Mucosa of gallbladder (tissue), 1 donor: ENCODE data around the gene PKD1L1. TPM values are rescaled to one million over a fixed set of nuclear protein-coding genes. Genes with fewer than 3 reads are reported as not detected.

ENCODE experiments used
- DNase-seq: peaks from one replicate; pipeline ENCODE4 v3.0.0-alpha.2; 2020; ENCODE audit warnings: low spot score
- total RNA-seq: library from RNA; stranded (reverse); gene quantifications from one replicate; pipeline ENCODE4 v1.2.1, GENCODE V29; 2021
- donor health status: DM: no; HTN: no; CAD: no.

Gene PKD1L1
- total RNA-seq, 1 donor from 2014 or later: 0.20 TPM

DNA sequence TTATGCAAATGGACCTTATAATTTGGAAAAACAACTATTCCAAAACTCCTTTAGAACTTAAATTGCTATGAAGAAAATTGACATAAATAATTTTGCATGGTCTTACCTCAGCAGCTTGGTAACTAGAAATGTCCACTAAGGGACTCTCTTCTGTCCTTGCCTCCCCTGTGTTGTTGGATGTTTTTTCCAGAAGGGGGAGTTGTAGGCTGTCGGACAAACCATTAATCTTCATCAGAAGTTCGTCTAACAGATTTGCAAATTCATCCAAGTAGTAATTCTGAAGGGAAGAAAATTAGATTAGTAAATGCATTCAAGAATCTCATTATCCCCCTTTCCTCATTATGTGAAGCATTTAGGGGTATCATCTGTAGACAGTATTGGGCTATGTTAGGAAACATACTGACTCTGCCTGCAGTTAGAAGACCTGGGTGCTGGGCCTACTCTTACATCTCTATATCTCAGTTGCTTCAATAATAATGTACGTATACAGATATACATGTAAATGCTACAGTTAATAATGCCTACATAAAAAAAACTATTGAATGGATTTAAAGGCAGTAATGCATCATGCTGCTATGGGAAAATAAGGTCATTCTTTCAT, 155.6 kb downstream of the PKD1L1 start:
- no peak for DNase-seq

DNA sequence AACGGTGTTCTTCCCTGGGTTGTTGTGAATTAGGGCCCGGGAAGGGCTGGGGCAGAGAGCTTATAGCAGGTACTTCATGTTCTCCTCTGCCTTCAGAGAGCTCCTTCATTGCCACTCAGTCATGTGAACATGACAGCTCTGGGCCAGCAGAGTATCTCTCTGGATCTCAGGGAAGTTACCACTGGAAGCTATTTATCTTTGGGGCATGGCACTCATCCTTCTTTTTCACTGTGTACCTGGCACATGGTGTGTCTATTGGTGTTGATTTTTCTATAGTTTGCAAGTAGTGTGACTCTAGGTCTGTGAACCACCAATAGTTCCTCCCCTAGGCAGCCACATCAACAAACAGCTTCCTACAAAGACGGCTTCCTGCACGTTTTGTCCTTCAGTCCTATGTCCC, 156.6 kb downstream of the PKD1L1 start:
- no peak for DNase-seq

DNA sequence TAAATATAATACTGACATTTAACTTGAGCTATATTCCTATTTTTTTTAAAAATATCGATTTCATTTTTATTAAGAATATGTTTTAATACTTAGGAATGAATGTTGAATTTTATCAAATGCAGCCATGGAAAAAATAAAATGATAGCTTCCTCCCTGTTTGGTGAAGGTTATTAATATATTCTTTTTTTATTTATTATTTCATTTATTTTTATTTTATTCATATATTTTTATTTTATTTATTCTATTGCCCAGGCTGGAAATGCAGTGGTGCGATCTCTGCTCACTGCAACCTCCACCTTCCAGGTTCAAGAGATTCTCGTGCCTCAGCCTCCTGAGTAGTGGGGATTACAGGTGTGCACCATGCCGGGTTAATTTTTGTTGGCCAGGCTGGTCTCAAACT, 160.2 kb downstream of the PKD1L1 start:
- DNase-seq: no peak

DNA sequence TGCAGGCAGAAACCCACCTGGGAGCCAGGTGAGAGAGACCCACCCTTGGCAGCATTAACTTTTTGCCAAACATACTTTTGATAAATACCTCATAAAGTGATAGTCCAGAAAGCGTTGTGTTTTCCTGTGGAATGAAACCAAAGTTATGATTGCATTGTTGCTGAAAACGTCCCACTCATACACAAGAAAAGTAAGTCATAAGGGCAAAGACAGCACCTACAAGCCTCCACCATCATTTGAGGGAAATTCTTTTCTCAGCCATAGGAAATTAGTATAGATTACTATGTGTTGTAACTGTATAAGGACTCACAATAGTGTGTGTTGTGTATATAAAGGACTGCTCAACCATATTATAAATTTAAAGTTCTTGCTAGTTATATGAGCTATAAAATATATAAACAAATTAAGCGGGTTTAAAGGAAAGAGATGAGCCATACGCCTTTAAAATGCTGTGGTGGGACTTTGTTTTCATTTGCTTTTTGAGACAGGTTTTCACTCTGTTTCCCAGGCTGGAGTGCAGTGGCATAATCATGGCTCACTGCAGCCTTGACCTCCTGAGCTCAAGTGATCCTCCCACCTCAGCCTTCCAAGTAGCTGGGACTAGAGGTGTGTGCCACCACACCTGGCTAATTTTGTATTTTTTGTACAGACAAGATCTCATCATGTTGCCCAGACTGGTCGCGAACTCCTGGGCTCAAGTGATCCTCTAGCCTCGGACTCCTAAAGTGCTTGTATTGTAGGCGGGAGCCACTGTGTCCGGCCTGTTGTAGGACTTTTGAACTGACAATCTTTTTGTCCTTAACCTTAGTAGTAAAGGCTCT, 160.8 kb downstream of the PKD1L1 start:
- DNase-seq: no peak

DNA sequence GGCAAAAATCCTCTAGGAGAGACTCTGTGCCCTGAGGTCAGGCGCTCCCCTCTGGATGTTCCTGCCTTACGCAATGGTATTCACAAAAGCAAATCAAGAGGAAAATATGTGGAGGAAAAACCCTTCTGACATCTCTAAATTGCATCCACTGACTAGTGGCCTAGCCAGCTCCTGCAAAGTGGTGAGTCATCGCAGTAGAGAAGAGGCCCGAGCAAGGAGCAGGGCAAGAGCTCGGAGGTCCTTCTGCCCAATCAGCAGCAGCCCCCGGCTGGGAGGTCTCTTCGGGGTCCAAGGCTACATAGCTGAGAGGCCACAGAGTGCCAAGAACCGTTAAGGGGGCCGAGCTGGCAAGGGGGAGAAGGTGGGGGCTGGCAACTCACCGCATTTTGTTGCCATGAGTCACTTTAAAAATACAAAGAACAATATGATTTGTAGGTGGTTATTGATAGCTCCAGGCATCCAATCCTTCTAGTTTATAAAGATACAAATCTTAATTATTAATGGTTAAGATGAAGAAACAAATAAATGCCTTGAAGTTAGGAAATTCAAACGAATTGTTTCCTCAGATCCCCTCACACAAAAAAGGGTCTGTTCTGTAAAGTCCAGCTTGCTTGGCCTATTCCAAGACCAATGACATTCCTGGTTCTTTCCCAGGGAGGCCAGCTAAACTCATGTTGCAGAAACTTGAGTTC, 161.6 kb downstream of the PKD1L1 start:
- DNase-seq: peak; percentile 59

DNA sequence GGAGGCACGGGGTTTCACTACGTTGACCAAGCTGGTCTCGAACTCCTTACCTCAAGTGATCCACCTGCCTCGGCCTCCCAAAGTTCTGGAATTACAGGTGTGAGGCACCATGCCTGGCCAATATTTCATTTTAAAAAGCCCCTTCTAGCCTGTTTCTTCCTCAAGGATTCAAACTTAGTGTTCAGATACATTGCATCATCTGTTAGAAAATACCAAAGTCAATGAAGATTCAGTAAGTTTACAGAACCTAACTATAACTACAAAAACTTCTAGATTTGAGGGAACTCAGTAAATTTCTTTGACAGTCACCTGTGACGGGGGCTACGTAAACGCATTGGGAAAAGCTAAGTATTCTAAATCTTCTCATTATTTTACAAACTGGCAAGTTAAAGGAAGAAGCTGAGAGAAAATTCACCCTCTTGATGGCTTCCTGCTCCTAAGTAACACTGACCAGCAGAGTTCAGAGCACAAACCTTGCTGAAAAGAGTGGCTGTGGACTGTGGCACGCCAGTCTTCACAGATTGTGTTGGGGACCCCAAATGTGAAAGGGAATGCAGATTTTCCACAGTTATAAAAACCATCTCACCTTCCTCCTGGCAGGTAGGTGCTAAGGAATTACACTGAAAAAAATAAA, 162.2 kb downstream of the PKD1L1 start:
- no peak for DNase-seq

DNA sequence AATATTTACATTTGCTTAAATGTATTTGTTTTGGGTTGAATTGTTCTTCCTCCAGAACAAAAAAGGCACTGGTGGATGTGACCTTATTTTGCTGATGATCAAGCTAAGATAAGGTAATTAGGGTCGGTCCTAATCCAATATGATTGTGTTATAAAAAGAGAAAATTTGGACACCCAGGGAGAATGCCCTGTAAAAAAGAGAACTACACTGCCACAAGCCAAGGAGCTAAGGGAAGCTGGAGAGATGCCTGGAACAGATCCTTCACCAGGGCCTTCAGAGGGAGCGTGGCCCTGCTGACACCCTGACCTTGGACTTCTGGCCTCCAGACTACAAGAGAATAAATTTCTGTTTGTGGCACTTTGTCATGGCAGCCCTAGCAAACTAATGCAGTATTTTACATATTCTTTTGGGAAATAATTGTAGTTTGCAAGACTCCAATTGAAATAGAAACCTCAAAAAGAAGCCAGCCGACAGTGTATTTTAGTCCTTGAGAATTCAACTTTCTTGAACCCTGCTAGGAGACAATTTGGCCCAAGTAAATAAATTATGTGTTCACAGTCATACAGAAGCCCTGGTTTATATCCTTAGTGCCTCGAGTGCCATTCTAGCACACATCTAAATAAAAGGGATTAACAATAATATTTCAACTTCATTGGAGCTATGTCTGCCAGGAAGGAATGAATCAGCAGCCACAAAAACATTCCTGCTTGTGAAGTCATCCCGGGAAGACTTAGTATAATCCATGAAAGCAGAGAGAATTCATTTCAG, 164.6 kb downstream of the PKD1L1 start:
- peak; percentile 59 for DNase-seq

DNA sequence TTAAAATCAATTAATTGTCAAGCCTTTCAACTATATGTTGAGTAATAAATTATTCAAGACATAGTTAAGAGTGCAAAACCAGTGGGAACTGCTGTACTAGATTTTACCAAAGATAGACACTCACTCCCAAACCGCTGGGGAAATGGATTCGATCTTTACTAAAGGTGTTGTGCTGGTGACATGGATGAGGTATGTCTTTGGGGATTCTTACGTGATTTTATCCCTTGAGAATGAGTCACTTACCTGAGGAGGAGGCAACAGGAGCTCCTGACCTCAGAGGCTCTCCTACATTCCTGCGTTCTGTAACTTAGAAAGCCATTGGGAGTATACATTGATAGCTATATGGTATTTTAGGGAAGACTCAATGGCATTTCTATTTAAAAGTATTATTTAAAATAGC, 165.5 kb downstream of the PKD1L1 start:
- DNase-seq: no peak

DNA sequence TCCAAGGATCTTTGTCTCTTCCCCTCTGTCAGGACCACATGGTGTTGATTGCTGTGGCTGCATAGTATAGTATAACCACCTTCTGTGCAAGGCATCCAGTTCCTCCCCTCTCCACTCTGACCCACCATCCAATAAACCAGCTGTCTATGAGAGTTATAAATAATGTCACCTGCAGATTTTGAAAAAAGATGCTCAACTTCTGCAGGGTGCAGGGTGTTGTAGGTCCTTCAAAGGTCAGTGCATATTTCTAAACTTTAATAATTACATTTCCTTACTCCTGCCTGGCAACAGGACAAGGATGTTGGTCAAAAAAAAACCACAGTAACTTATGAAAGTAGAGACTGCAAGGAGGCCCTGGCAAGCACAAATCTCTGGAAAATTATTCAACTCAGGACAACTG, 166.2 kb downstream of the PKD1L1 start:
- DNase-seq: no peak

DNA sequence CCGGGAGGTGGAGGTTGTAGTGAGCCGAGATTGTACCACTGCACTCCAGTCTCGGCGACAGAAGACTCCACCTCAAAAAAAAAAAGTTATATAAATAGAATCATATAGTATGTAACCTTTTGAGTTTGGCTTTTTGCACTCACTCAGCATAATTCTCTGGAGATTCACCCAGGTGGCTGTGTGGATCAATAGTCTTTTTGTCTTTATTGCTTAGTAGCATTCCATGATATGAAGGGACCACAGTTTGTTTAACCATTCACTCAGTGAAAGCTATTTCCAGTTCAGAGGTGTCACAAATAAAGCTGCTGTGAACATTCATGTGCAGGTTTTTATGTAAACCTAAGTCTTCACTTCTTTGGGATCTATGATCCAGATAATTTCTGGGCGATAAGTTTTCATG, 167.7 kb downstream of the PKD1L1 start:
- no peak for DNase-seq

DNA sequence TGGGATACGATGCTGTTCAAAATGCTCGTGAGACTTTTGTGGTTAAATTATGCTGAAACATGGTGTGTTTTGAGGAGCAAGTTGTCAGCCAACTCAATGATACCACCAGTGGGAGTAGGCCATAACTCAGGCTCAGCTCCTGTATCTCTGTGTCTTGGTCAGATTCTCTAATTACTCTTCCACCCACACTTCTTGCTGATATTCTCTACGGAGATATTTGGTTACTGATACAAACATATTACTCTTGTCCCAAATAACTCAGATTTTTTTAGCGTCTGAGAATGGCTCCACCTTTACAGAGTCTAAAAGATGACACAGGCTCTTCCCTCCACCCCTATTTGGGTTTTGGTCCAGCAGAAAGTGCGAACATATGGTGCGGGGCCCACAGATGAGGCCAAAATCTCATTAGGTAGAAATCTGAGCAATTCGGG, 168.9 kb downstream of the PKD1L1 start:
- DNase-seq: no peak

DNA sequence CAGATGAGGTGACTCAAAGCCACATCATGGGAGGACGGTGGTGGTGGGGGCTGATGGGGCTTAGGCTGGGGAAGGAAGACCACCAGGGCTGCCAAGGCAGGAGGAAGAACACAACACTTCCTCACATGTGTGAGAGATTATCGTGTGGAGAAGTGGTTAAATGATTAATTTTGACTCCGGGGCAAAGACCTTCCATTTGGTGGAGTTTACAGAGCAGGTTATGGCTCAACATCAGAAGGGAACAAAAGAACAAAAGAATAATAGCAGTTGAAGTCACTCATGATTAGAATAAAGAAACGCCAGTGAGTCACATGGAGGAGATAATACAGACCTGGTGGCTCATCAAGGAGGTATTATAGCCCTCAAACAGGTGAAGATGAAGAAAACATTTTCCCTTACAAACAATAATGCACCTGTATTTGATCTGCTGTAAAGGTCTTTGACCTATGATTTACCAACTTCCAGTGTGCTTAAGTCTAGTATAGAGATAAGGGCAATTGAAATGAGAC, 170.1 kb downstream of the PKD1L1 start:
- no peak for DNase-seq

DNA sequence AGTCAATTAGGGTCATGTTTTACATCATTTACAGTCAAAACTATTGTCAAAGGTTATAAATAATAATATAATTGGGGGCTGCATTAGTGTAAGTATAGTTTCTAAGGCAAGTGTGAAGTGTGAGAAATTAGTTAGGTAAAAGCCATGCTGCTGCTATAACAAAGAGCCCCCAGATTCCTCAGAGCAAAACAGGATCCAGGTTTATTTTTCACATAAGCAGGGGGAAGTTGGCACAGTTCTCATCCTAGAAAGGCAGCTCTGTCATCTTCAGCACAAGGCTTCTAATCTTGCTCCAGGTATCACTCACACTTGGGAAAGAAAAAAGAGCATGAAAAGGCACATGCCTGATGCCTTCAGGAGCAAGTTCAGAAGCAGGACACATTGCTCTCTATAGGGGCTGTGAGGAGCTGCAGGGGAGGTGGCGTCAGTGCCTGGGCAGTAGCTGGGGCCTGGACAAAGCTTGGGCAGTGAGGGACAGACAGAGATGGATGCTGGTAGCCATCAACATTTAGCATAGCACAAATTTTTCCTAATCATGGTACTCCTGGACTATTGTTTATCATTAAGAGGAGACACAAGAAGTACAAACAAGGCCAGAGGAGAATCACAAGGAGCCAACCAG, 170.6 kb downstream of the PKD1L1 start:
- DNase-seq: no peak

DNA sequence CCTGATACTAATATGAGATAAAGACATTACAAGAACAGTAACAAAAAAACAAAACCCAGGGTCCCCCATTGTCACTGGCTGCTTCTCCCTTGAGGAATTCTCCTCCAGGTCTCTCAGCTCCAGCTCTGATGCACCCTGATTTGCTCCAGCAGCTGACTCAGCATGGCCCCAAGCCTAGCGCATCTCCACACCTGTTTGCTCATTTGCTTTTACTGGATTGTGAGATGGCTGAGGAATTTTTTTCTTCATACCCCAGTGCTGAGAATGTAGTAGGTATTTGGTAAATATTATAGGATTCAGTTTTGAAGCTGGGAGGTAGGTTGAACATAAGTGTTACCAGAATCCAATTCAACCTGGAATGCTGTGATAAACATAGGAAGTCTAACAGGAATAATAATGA, 171.9 kb downstream of the PKD1L1 start:
- no peak for DNase-seq

DNA sequence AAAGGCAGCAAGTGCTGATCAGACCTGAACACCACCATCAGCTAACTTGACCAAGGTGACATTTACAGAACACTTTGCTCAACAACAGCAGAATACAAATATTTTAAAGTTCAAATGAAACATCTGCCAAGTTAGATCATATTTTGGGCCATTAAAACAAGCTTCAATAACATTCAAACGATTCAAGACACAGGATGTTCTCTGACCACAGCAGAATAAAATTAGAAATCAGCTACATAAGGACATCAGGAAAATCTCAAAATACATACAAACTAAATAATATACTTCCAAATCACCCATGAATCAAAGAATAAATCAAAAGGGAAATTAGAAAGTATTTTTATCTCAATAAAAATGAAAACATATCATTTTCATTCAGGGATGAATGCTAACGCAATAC, 173.0 kb downstream of the PKD1L1 start:
- DNase-seq: no peak

DNA sequence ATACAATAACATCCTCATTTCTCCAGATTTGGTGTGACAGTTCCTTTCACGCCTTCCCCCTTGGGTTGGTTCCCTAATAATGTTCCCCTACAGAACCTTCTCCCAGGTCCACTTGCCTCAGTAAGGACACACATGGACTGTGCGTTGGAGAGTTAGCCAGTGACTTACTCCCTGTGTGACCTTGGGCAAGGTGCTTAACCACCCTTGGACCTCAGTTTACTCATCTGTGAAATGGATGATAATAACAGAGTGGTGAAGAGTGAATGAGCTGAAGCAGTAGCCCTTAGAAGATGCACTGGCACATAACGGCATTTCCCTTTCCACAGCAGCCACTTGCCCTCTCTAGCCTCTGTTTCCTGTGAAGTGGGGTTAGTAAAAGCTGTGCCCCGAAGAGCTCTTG, 175.8 kb downstream of the PKD1L1 start:
- DNase-seq: no peak

DNA sequence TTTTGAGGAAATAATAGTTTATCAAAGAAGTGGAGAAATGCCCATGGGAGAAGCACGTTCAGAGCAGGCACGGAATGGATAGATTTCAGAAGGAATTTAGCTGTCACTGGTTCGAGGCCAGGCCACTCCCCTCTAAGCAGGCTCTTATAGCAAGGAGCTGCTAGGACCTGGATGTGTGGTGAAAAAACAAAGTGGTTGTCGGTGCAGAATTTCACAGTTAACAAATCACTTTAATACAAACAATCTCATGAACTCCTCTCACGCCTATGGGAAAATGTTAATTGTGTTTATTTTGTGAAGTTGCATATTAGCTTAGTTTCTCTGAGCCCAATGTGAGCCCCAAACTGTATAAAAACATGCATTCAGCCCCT, 176.3 kb downstream of the PKD1L1 start:
- DNase-seq: no peak

DNA sequence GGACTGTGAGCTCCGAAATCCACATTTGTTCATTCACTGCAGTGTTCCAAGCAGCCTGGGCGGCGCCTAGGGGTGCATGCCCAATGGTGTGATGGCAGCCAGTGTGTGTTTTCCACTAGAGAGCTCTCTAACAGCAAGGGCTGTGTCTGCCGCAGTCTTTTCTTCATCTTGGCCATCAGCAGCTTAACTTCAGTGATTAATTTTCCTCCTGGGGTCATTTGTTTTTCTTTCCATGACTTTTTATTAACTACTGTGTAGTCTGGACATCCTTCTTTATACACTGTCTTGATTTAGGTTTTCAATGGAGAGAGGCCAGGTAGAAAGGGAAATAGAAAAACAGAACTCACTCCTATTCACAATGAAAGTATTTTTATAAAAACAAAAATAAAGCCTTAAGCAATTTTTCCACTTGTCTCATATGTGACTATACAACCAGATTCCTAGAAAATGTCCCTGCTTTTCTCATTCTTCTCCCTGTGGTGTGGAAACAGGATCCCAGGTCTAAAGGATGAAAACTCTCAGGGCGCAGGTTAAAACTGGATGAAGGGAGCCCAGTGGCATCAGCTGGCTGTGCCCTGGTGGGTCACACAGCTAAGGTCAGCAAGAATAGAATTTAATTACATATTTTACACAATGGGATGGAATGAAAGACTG, 176.8 kb downstream of the PKD1L1 start:
- no peak for DNase-seq

DNA sequence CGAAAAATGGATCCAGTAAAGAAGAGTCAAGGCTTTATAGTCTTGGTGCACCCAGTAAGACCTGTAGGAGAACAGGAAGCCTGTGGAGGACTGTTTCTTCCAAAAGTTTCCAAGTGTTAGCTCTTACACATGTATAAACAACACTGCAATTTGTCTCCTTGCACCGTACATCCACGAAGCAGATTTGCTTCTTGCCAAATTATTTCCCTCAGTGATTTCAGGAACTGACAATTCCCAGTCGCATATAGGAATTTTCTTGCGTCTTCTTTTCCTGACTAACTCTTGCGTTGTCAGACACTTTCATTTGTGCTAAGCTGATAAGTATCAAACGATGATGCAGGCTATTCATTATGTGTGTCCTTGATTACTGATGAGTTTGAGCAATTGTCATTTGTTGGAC, 182.1 kb downstream of the PKD1L1 start:
- no peak for DNase-seq

DNA sequence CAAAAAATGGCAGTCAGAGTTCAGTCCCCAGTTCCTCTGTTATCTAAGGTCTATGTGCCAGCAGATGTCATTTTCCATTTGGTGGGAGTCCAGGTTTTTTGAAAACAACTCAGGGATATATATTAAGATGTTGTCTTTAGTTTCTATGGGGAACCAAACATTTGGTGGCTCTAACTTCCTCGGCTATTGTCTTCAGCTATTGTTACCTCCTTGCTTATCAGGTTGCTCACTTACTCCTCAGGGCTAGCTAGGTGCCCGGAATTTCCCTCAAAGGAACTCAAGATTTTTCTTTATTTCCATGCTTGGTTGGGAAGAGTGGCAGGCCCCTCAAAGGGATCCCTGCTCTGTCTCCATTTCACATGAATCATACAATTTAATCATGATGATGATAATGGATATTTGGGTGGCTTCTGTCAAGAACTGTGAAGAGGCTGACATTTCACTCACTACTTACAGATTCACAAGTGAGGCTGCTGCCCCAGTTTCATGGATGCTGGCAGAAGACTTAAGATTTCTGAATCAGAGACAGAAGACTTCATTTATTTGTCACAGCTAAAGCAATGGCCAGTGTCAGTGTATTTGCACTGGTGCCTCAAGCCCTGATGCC, 182.8 kb downstream of the PKD1L1 start:
- DNase-seq: no peak
